MM.1S (cell line): ENCODE measurements around the gene CDH2.

ENCODE experiments used
- DNase-seq: peaks from one replicate; pipeline ENCODE4 v3.0.0-alpha.2; 2015
- H2AFZ ChIP-seq: fragments of 300-600 bp; sonication (generic); 2 replicates; pipeline ENCODE4 v1.6.0; 2016; ENCODE audit warnings: antibody characterized with exemption, low read length
- H3F3A ChIP-seq: fragments of 300-600 bp; sonication (generic); 2 replicates; pipeline ENCODE4 v1.6.1; 2016; ENCODE audit warnings: mild to moderate bottlenecking, antibody characterized with exemption, low read length, moderate library complexity, mixed read lengths; ENCODE audit not compliant: insufficient read depth
- H3K27ac ChIP-seq: fragments of 300-600 bp; sonication (generic); 2 replicates; pipeline ENCODE4 v1.5.1; 2016; ENCODE audit warnings: mild to moderate bottlenecking, low read length
- H3K27me3 ChIP-seq: fragments of 300-600 bp; sonication (generic); replicated peaks from 2 replicates; pipeline ENCODE4 v1.6.0; 2016; ENCODE audit warnings: low read length; ENCODE audit not compliant: insufficient read depth
- H3K36me3 ChIP-seq: fragments of 300-600 bp; sonication (generic); replicated peaks from 2 replicates; pipeline ENCODE4 v1.6.1; 2016; ENCODE audit warnings: mild to moderate bottlenecking, low read length, mixed read lengths; ENCODE audit not compliant: insufficient read depth
- H3K4me1 ChIP-seq: fragments of 300-600 bp; sonication (generic); 2 replicates; pipeline ENCODE4 v1.6.1; 2016; ENCODE audit warnings: low read length, mixed read lengths
- H3K4me2 ChIP-seq: fragments of 300-600 bp; sonication (generic); 2 replicates; pipeline ENCODE4 v1.6.0; 2016; ENCODE audit warnings: low read depth, low read length
- H3K4me3 ChIP-seq: fragments of 300-600 bp; sonication (generic); 2 replicates; pipeline ENCODE4 v1.5.1; 2016; ENCODE audit warnings: low read length, mixed read lengths
- H3K79me2 ChIP-seq: fragments of 300-600 bp; sonication (generic); 2 replicates; pipeline ENCODE4 v1.6.1; 2016; ENCODE audit warnings: mixed run types, low read length, mixed read lengths
- H3K9ac ChIP-seq: fragments of 300-600 bp; sonication (generic); 2 replicates; pipeline ENCODE4 v1.6.1; 2016; ENCODE audit warnings: low read length, mixed read lengths
- H3K9me2 ChIP-seq: fragments of 300-600 bp; sonication (generic); replicated peaks from 2 replicates; pipeline ENCODE4 v1.6.1; 2016; ENCODE audit warnings: mild to moderate bottlenecking, low read length, mixed read lengths; ENCODE audit not compliant: insufficient read depth
- H3K9me3 ChIP-seq: fragments of 300-600 bp; sonication (generic); replicated peaks from 2 replicates; pipeline ENCODE4 v1.6.1; 2016; ENCODE audit warnings: mild to moderate bottlenecking, low read length, mixed read lengths; ENCODE audit not compliant: insufficient read depth
- H4K20me1 ChIP-seq: fragments of 300-600 bp; sonication (generic); 2 replicates; pipeline ENCODE4 v1.6.1; 2016; ENCODE audit warnings: mild to moderate bottlenecking, low read length, moderate library complexity, mixed read lengths; ENCODE audit not compliant: insufficient read depth
- CTCF ChIP-seq: fragments of 300-600 bp; sonication (generic); IDR thresholded peaks from 2 replicates; pipeline ENCODE4 v1.5.1; 2016; ENCODE audit warnings: antibody characterized with exemption, low read length, mixed read lengths
- EZH2 ChIP-seq: fragments of 300-600 bp; sonication (generic); optimal IDR thresholded peaks from 2 replicates; pipeline ENCODE3; 2017; ENCODE audit warnings: low read depth, mild to moderate bottlenecking, antibody characterized with exemption, low read length, mixed read lengths
- EZH2phosphoT487 ChIP-seq: fragments of 300-600 bp; sonication (generic); IDR thresholded peaks from 2 replicates; pipeline ENCODE4 v1.6.1; 2018; ENCODE audit warnings: antibody characterized with exemption, low read length

Gene CDH2

GRCh38 chr18:28149810-28150420 lies 27.0 kb downstream of the CDH2 start:
- Histone ChIP-seq H3K4me2 (no peak overlapping the region), H3K9me3 (no peaks in the 10 kb centered on the region), H3K27me3 (no peaks in the 10 kb centered on the region), H4K20me1 (no peaks in the 10 kb centered on the region), H3K27ac (no peak overlapping the region), H3K4me3 (no peak overlapping the region), H3K9me2 (no peaks in the 10 kb centered on the region), H3K79me2 (no peaks in the 10 kb centered on the region), H3K4me1 (no peaks in the 10 kb centered on the region), H2AFZ (no peak overlapping the region), H3K9ac (no peak overlapping the region), H3K36me3 (no peaks in the 10 kb centered on the region), H3F3A (no peaks in the 10 kb centered on the region)
- TF ChIP-seq CTCF (no peak), EZH2phosphoT487 (no peak), EZH2 (no peak)
- DNase-seq: no peak

GRCh38 chr18:28147674-28148171 lies 29.2 kb downstream of the CDH2 start:
- DNase-seq: no peak
- no peak overlapping the region for H3K4me2 ChIP-seq
- H2AFZ ChIP-seq: no peak overlapping the region
- H3K27ac ChIP-seq: no peak overlapping the region
- H3K9ac ChIP-seq: no peak overlapping the region
- H3K27me3 ChIP-seq: no peaks in the 10 kb centered on the region
- no peaks in the 10 kb centered on the region for H3K4me1 ChIP-seq
- H3K79me2 ChIP-seq: no peaks in the 10 kb centered on the region
- no peak overlapping the region for H3K4me3 ChIP-seq
- TF ChIP-seq CTCF (no peak), EZH2phosphoT487 (no peak), EZH2 (no peak)
- H3K9me3 ChIP-seq: no peaks in the 10 kb centered on the region
- H3K36me3 ChIP-seq: no peaks in the 10 kb centered on the region
- H3F3A ChIP-seq: no peaks in the 10 kb centered on the region
- H3K9me2 ChIP-seq: no peaks in the 10 kb centered on the region
- no peaks in the 10 kb centered on the region for H4K20me1 ChIP-seq

GRCh38 chr18:28143725-28144124 lies 33.2 kb downstream of the CDH2 start:
- H4K20me1 ChIP-seq: no peaks in the 10 kb centered on the region
- DNase-seq: no peak

More at GRCh38 chr18:28143725-28144124, 33.2 kb downstream of the CDH2 start:
- H3K9me3 ChIP-seq: no peaks in the 10 kb centered on the region
- TF ChIP-seq CTCF (no peak), EZH2 (no peak), EZH2phosphoT487 (no peak)
- H3K9me2 ChIP-seq: no peaks in the 10 kb centered on the region
- no peak overlapping the region for H3K9ac ChIP-seq
- H3K27me3 ChIP-seq: no peaks in the 10 kb centered on the region
- H3K79me2 ChIP-seq: no peaks in the 10 kb centered on the region
- H3F3A ChIP-seq: no peaks in the 10 kb centered on the region
- no peak overlapping the region for H2AFZ ChIP-seq
- H3K4me3 ChIP-seq: no peak overlapping the region
- no peaks in the 10 kb centered on the region for H3K36me3 ChIP-seq
- H3K4me2 ChIP-seq: no peak overlapping the region
- H3K27ac ChIP-seq: no peak overlapping the region
- peaks cover 5% of the 10 kb centered on the region for H3K4me1 ChIP-seq
